Measurements from ENCODE around the gene NOS1AP.

Gene NOS1AP

GRCh38 chr1:162187687-162188276 lies 118.3 kb downstream of the NOS1AP start:
- Histone ChIP-seq H3K9me2 (replicated peaks; ENCODE audit: control insufficient read depth, low read length) (no peaks in the 10 kb centered on the region), H3K79me2 (ENCODE audit: control insufficient read depth, low read length) (no peaks in the 10 kb centered on the region), H3K4me2 (ENCODE audit: low read length) (no peak overlapping the region), H3K36me3 (ENCODE audit: control insufficient read depth, low read length) (no peaks in the 10 kb centered on the region), H3K27ac (ENCODE audit: low read depth, low read length) (no peak overlapping the region), H3K4me3 (ENCODE audit: low read length) (no peak overlapping the region), H4K20me1 (ENCODE audit: control insufficient read depth, insufficient read depth, low read depth, low read length) (no peaks in the 10 kb centered on the region), H3K27me3 (ENCODE audit: control insufficient read depth, low read length) (peaks cover 3% of the 10 kb centered on the region; the same call in 1 of the 2 replicates), H3K4me1 (ENCODE audit: control insufficient read depth, low read length) (no peaks in the 10 kb centered on the region), H3F3A (ENCODE audit: control insufficient read depth, insufficient read depth) (no peaks in the 10 kb centered on the region), H3K9me3 (ENCODE audit: control insufficient read depth, insufficient read depth, low read length) (no peaks in the 10 kb centered on the region)
- TF ChIP-seq CTCF (IDR thresholded peaks at IDR 0.05; ENCODE audit: low read depth, low read length, poor library complexity, severe bottlenecking) (no peak), EZH2phosphoT487 (IDR thresholded peaks at IDR 0.05; ENCODE audit: borderline replicate concordance, low read length) (no peak)

GRCh38 chr1:162189345-162189744 lies 119.9 kb downstream of the NOS1AP start:
- TF ChIP-seq CTCF (IDR thresholded peaks at IDR 0.05; ENCODE audit: low read depth, low read length, poor library complexity, severe bottlenecking), result no peak
- no peak for TF ChIP-seq EZH2phosphoT487 (IDR thresholded peaks at IDR 0.05; ENCODE audit: borderline replicate concordance, low read length)
- Histone ChIP-seq H3F3A (ENCODE audit: control insufficient read depth, insufficient read depth) (no peaks in the 10 kb centered on the region), H3K4me3 (ENCODE audit: low read length) (no peak overlapping the region), H3K79me2 (ENCODE audit: control insufficient read depth, low read length) (no peaks in the 10 kb centered on the region), H3K27me3 (ENCODE audit: control insufficient read depth, low read length) (peaks cover 8% of the 10 kb centered on the region), H3K4me2 (ENCODE audit: low read length) (no peak overlapping the region), H3K4me1 (ENCODE audit: control insufficient read depth, low read length) (no peaks in the 10 kb centered on the region), H3K36me3 (ENCODE audit: control insufficient read depth, low read length) (no peaks in the 10 kb centered on the region), H3K27ac (ENCODE audit: low read depth, low read length) (no peak overlapping the region), H4K20me1 (ENCODE audit: control insufficient read depth, insufficient read depth, low read depth, low read length) (no peaks in the 10 kb centered on the region), H3K9me2 (replicated peaks; ENCODE audit: control insufficient read depth, low read length) (no peaks in the 10 kb centered on the region), H3K9me3 (ENCODE audit: control insufficient read depth, insufficient read depth, low read length) (no peaks in the 10 kb centered on the region)

- H3K9me2 ChIP-seq (replicated peaks; ENCODE audit: control insufficient read depth, low read length), result no peaks in the 10 kb centered on the region
- H3K27ac ChIP-seq (ENCODE audit: low read depth, low read length), result no peak overlapping the region
- no peaks in the 10 kb centered on the region for H3F3A ChIP-seq (ENCODE audit: control insufficient read depth, insufficient read depth)
- H3K4me2 ChIP-seq (ENCODE audit: low read length), result no peak overlapping the region
- TF ChIP-seq EZH2phosphoT487 (IDR thresholded peaks at IDR 0.05; ENCODE audit: borderline replicate concordance, low read length) (no peak), CTCF (IDR thresholded peaks at IDR 0.05; ENCODE audit: low read depth, low read length, poor library complexity, severe bottlenecking) (no peak)
- H3K4me3 ChIP-seq (ENCODE audit: low read length), result no peak overlapping the region
- no peaks in the 10 kb centered on the region for H4K20me1 ChIP-seq (ENCODE audit: control insufficient read depth, insufficient read depth, low read depth, low read length)
- H3K79me2 ChIP-seq (ENCODE audit: control insufficient read depth, low read length), result no peaks in the 10 kb centered on the region
- H3K27me3 ChIP-seq (ENCODE audit: control insufficient read depth, low read length), result peaks cover 8% of the 10 kb centered on the region
- no peaks in the 10 kb centered on the region for H3K36me3 ChIP-seq (ENCODE audit: control insufficient read depth, low read length)
- H3K9me3 ChIP-seq (ENCODE audit: control insufficient read depth, insufficient read depth, low read length), result no peaks in the 10 kb centered on the region
- no peaks in the 10 kb centered on the region for H3K4me1 ChIP-seq (ENCODE audit: control insufficient read depth, low read length)
These were observed 122.2 kb downstream of the NOS1AP start for GRCh38 chr1:162191396-162192305.

Measured in DOHH2 (cell line).